ENCODE measurements around the gene IVD.
A peak's percentile ranks its signal among the peaks of the same experiment; 100 is the strongest.
"Not testable (repeated sequence)": the region's sequence is repeated elsewhere in the genome, so short reads cannot be mapped to it uniquely, and the experiment has no call there.

The IVD gene

DNA sequence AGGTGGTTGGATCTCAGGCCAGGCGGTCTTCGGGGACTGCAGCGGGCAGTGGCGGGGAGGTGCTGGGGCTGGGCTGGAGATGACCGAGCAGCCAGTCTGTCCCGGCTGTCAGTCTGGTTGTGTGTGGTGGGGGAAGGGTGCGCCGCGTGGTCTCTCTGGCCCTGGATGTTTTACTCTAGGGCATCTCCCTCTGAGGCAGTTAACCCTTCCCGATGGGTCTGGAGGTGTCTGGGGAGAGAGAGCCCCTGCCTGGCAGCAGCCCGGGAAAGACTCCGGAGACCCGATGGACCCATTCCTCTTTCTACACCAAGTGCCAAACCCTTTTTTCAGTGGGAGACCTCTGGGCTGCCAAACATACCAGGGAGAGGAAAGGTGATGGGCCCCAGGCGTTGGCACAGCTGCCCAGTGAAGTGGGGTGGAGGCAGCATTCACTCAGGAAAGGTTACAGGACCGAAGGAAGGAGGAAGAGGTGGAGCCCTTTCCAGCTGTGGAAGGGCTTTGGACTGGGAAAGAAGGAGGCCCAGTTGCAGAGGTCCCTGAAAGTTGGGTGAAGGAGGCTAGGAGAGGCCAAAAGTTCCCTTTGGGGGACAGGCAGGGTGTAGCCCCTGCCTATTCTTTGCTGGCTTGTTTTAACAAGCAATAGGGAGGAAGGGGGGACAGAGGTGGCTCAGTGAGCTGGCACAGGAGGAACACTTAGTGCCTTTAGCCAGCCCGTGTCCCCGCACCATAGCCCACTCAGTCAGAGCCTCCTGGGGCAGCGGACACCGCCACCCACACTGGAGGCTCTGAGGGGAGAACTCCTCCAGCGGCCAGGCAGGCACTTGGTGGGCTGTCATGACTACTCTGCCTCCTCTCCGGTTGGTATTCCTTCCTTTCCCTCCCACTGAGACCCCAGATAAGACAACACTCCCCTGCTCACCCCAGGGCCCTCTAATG, 32.4 kb downstream of the IVD start:
- DNase-seq (ENCODE audit: low read depth in 2 of 3, low spot score in 1 of 3) = no peak

DNA sequence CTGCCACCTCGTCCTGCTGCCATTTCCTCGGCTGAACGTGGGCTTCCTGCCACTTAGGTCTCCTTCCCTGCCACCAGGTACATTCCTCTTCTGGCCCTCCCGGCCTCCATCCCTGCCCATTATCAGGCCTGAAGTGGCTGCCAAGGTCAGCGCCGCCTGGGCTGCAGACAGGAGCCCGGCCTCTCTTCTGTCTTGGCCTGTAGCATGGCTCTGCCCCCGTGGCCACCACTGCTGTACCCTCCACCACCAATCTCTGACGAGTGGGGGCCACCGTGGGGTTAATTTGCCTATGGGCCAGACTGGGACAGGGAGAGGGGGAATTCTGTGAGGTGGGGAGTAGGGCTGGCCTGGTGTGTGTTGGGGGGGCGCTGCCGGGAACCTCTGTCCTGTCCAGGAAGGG, 33.1 kb downstream of the IVD start:
- no peak for DNase-seq (ENCODE audit: low read depth in 2 of 3, low spot score in 1 of 3)

DNA sequence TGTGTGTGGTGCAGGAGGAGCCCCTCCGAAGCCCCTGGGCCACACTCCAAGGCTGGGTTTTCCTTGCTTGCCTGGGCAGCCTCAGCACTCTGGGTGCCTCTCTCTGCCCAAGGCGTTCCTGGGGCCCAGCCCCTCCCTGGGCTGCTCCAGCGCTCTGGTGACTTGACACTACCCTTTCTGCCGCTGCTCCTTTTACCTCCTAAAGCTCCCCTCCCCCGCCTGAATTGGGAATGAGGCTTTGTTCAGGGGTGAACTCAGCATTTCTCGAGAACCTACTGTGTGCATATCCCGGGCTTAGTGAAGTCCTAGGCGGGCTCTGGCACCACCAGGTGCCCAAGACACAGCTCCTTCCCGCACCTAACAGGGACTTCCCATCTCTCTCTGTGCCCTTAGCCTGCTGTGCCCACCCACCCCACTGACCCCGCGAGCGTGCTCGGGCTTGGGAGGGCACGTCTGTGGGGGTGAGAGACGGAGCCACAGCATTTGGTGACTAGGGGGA, 33.9 kb downstream of the IVD start:
- no peak for DNase-seq (ENCODE audit: low read depth in 2 of 3, low spot score in 1 of 3)

DNA sequence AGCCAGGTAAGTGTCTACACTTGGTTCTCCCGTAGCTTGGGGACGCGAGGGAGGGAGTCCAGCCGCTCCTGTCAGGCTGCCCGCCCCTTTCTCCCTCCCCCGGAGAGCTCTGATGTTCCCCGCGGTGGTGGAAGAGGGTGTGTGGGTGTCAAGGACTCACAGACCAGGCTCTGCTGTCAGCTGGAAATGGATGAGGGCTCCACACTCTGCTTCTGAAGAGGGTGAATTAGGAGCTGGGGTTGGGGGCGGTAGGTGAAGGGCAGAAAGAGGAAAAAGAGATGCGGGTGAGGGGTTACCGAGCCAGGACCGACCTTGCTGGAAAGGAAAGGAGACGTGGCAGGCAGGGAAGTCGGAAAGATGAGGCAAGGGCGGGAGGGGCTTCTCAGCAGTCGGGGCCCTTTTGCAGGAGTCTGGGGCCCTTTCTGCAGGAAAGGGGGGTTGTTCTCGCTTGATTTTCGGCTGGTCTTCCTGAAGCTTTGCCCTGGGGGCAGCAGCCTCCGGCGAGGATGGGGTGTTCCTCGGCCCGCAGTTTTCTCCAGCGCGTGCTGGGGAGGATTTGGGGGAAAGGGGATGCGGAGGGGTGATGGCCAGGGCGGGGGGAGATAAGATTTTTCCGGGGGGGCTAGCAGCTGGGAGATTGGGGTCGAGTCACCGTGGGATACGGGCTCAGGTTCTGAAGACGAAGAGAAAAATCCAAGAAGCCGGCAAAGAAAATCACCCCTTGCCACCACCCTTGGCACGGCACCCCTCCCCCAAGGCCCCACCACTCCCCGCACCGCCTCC, 34.6 kb downstream of the IVD start:
- DNase-seq (ENCODE audit: low read depth in 2 of 3, low spot score in 1 of 3) = no peak

DNA sequence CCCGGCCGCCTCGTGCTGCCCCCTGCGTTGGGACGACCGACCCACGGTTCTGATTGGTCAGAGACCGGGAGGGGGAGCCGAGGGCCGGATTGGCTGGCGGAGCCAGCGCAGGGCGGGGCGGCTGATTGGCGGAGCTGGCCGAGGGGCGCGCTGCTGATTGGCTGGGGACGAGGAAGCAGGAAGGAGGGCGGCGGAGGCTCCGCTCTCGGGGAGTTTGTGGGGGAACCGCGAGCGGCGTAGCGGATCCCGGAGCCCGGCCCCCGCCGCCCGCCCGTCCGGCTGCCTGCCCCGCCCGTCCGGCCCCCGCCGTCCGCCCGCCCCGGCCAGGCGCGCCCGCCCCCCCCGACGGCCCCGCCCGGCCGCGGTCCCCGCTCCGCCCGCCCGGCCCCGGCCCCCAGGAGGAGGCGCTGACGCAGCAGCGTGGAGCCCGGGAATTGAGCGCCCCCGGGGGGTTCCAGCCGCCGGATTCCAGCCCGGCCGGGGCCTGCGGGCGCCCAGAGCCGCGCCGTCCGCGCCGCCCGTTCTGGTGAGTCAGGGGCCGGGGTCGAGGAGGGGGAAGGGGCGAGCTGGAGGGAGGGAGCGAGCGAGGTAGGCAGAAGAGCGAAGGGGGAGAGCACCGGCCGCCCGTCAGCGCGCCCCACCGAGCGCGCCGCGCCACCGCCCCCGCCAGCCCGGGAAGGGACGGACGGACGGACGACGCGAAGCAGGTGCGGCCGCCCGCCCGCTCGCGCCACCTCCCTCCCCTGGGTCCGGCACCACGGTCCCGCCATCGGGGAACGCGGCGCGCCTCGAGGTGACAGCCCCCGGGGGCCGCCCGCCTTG, 35.4 kb downstream of the IVD start, which contains the start of gene BAHD1:
Gene BAHD1 (plus strand): TSS at position 211 of the 822 bp plus-strand sequence. CDS start 17,512 bp downstream, outside the sequence.
- peak; percentile 91 to 96 (median 92) for DNase-seq (ENCODE audit: low read depth in 2 of 3, low spot score in 1 of 3)

DNA sequence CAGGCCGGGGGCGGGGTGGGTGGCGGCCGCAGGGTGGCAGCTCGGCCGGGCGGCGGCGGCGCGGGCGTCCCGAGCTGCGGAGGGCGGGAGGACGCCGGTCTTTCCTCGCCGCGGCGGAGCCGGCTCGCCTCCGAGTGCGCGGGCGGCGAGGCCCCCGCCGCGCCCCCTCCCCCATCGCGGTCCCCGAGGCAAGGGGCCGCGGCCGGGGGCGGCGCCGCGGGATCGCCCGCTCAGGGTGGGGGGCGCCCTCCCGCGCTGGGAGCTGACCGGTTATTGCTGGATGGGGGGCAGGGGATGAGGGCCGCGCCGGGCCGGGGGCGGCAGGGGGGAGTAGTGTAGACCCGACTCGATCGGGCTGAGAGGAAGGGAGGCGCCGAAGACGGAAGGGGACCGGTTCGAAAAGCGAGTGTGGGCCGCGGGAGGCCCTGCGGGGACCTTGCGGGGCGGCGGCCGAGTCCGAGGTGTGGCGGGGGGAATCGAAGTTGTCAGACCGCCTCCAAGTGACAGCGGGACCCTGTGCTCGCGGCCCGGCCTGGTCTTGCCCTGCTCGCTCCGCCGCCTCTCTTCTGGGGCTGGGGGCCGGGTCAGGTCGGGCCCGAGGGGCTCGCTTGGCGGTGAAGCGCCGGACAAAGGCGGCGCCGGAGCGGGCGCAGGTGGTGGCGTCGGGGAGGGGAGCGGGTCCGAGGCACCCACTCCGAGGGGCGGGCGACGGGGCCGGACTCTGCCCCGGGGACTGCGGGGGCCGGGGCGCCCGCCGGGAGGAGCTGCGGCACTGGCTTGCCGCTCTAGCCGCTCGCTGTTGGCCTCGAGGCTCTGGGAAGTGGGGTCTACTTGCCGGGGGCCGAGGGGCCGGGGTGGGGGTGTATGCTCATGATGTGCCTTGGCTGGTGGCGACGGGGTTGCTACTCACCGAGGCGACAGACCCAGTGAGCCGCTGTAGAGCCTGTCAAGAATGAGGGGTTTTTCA, 36.3 kb downstream of the IVD start:
- no peak for DNase-seq (ENCODE audit: low read depth in 2 of 3, low spot score in 1 of 3)

DNA sequence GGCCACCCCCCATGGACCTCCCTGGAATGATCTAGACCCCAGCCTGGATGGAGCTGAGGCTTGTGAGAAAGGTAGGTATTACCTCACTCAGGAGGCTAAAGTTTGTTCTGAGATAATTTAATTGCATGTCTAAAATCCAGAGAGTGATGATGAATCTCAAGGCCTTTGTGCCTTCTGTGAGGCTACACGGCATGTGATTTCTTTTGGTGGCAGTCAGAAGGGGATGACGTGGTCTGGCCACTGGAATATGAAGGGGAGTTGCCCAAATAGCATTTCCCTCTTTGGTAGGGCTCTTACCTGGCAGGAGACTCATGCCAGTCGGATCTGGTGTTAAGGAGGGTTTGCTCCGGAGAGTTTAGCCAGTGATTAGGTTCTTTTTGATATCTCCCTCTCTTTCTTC, 37.7 kb downstream of the IVD start:
- no peak for DNase-seq (ENCODE audit: low read depth in 2 of 3, low spot score in 1 of 3)

DNA sequence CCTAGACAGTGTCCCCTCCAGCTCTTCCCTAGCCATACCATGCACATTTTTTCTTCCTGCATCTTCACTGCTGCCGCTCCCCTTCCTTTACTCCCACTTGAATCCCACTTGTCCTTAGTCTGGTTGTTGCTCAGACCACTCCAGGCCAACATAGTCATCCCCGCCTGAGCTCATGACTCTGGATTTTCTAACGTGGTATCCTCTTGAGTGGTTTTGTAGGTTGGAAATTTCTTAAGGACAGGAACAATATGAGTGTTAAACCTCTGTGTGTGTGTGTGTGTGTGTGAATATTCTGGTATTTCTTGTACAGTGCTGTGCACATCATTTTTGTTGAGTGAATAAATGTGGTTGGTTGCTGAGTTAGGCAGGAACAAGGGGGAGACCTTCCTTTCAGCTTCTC, 38.3 kb downstream of the IVD start:
- DNase-seq (ENCODE audit: low read depth in 2 of 3, low spot score in 1 of 3) = no peak

DNA sequence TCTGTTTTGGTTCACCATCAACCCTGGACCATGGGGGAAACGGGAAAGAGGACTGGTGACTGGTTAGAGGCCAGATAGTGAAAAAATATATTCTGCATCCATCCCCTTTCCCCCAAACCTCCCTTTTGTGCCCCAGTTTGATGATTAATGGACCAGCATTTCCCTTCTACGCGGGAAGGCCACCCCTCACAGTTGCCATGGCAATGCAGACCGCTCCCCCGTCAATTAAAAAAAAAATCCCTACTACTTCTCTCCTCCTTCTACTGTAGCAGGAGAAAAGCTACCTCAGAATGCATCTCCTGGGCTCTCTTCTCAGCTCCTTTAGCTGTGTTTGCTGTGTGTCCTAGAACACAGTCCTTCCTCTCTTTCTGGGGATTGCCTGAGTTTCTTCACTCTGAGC, 39.1 kb downstream of the IVD start:
- no peak for DNase-seq (ENCODE audit: low read depth in 2 of 3, low spot score in 1 of 3)

DNA sequence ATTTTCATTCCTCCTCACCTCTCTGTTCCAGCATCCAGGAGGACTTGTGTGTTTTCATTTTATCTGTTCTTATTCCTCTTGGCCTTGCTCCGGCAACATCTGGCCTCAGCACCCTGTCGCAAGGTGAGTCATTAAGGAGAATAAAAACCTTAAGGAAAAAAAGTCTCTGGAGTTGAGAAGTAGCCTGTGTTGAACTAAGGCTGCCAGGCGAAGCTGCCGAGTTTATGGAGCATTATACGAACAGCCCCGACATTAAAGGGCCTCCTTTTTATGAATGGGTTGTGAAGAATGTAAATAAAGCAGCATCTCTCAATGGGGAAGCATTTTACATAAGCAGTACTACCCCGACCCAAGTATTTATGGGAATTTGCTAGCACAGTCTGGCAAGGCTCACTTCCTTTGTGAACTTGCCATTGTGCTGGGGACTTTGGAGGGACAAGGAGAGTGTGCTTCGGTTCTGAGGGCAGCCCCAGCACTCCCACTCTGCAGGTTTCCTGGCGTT, 39.9 kb downstream of the IVD start:
- no peak for DNase-seq (ENCODE audit: low read depth in 2 of 3, low spot score in 1 of 3)

DNA sequence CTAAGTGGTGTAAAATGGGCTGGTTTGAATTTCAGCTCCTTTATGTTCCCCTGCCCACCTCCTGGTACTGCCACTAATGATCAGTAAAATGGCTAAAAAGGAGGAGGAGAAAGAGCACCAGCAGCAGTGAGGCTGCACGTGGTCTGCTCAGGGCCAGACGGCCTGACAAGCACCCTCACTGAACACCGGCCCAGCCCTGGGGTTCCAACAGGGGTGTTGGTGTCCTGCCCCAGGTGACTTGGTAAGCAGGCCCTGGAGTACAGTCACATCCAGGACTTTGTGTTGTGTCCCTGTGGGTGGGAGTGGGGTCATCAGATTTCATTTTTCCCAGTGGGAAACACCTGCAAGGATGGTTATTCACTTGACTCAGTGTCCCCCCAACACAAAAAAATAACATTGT, 40.5 kb downstream of the IVD start:
- DNase-seq (ENCODE audit: low read depth in 2 of 3, low spot score in 1 of 3) = no peak

DNA sequence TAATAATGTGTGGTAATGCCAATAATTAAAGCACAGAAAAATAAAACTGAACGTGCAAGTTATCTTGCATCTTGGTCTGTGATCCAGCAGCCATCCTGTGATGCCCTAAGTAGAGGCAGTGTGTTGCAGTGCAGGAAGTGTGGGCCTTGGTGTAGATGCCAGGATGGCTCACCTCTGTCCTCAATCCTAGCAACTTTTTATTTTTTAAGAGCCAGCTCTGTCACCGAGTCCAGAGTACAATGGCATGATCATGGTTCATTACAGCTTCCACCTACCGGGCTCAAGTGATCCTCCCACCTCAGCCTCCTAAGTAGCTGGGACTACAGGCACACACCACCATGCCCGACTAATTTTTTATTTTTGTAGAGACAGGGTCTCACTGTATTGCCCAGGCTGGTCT, 42.8 kb downstream of the IVD start:
- DNase-seq (ENCODE audit: low read depth in 2 of 3, low spot score in 1 of 3) = no peak

DNA sequence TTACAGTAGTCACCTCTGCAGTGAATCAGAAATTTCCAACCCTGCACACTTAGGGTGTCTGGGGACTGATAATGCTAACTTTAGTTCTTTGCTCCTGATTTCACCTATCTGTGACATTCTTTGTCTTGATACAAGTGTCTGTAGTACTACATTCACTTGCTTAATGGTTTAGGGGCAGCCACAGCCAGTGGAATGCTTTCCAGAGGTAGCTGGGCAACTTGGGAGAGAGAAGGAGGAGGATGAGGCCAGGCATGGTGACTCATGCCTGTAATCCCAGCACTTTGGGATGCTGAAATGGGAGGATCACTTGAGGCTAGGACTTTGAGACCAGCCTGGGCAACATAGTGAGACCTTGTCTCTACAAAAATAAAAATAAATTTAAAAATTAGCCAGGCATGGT, 43.7 kb downstream of the IVD start:
- DNase-seq (ENCODE audit: low read depth in 2 of 3, low spot score in 1 of 3) = no peak

DNA sequence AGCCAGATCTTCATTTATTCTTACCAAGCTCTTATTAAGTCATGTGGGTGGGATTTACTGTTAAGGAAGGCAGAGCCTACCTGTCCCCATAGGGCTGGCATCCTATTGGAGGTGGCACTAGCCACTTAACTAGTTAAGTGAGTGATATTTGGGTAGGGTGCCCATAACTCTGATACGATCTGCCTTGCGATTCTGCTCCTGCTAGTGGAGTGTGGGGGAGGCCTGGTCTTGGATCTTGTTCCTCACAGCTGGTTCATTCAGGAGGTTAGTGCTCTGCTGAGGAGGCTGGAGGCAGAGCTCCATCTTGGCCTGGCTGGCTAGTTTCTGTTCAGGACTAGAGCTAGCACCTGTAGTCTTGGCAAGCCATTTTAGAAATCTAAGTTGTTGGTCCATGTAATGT, 44.5 kb downstream of the IVD start:
- no peak for DNase-seq (ENCODE audit: low read depth in 2 of 3, low spot score in 1 of 3)

DNA sequence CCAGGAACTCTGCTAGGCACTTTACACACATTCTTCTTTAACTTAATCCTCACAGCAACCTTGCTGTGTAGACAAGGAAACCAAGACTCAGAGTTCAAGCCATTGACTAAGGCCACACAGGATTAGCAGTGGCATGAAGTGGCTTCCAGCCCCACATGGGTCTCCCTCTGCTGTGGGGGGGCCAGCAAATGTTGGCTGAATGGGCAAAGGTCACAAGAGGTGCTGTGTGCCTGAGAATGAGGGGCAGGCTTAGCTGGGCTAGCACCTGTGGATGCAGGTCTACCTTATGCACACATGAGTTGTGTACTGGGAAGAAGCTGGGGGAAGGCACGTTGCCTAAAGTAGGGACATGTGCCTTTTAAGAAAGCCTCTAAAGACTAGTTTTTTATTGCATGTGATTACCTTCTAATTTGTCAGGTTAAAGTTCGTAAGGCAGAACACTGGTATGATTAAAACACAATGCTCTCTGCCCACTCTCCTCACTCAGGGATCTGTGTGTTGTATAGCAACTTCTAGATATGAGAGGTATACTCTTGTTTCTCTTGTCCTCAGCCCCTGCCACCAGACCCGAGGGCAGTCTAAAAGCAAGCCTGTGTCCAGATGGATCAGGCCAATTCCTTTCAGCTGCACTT, 46.0 kb downstream of the IVD start:
- no peak for DNase-seq (ENCODE audit: low read depth in 2 of 3, low spot score in 1 of 3)

DNA sequence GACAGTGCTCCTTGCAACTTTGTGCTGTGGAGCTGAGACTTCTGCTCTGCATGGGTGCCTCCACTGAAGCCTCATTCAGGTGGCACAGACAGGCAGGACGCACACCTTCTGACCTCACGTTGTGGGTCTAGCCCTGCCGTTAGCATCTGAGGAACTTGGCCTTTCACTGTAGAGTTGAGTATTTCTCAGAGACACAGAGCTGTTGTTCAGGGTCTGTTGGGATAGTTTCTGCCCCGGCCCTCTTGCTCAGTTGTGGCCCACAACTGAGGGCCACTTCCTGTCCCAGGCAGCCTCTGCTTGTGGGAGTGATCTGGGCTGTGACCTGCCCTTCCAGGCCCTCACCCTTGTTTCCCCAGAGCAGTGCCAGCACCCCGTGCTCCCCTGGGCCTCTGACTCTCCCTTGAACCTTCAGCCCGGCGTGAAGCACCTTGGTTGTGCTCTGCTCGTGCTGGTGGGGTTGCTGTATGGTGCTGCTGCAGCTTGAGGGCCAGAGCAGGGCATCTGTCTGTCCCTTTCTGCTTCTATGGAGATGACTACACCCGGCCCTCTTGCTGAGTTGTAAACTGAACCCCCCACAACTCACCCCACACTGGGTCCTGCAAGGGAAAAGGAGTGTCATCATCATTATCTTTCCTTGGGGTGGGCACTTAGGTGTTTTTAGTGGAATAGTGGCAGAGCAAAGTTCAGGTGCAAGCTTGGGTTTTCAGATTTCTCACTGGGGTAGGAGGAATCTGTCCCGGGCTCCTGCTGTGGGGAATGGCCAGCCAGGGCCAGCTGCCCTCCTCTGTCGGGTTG, 46.9 kb downstream of the IVD start:
- no peak for DNase-seq (ENCODE audit: low read depth in 2 of 3, low spot score in 1 of 3)

DNA sequence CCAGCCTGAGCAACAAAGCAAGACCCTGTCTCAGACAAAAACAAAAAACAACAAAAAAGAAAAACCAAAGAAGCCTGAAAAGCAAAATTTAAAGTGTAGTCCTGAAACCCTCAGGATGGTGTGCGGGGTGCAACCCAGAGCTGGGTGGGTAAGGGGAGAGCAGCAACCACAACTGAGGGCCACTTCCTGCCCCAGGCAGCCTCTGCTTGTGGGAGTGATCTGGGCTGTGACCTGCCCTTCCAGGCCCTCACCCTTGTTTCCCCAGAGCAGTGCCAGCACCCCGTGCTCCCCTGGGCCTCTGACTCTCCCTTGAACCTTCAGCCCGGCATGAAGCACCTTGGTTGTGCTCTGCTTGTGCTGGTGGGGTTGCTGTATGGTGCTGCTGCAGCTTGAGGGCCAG, 48.3 kb downstream of the IVD start:
- DNase-seq (ENCODE audit: low read depth in 2 of 3, low spot score in 1 of 3) = not testable (repeated sequence)

DNA sequence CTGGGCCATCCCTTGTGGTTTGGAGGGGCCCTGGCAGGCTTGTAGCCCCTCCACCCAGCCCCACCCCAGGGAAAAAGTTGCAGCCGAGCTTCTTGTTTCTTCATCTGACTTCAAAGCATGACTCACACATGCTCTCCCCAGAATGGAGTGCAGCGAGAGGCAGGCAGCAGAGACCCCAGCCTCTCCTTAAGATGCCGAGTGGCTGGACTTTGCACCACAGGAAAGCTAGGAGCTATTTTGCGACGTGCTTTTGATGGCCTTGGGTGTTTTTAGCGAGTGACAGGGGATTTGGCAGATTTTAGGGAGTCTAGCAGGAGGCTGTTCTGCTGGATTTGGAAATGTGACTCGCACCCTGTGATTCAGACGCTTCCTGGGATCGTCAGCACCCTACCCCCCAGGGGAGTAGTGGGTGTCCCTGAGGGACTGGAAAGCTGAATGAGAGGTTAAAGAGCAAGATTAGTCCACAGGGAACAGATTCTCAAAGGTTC, 49.4 kb downstream of the IVD start:
- DNase-seq (ENCODE audit: low read depth in 2 of 3, low spot score in 1 of 3) = no peak
